HG02943 (cell line): ENCODE data around the gene CD302.
"Not testable (repeated sequence)": the region's sequence is repeated elsewhere in the genome, so short reads cannot be mapped to it uniquely, and the experiment has no call there.

Experiments
- ATAC-seq: cut with Tn5 transposase; IDR thresholded peaks from one replicate; pipeline ENCODE4 v1.9.1; 2021; ENCODE audit warnings: mild to moderate bottlenecking, low read depth, moderate library complexity; ENCODE audit not compliant: unreplicated experiment

The CD302 gene

GRCh38 chr2:159795841-159796690 lies 1.9 kb downstream of the CD302 start:
- no peak for ATAC-seq

- no peak for ATAC-seq
Measured at GRCh38 chr2:159793326-159793725, 4.7 kb downstream of the CD302 start.

GRCh38 chr2:159792599-159792998 lies 5.4 kb downstream of the CD302 start:
- ATAC-seq, result no peak

- ATAC-seq, result no peak
Measured at GRCh38 chr2:159792036-159792435, 6.0 kb downstream of the CD302 start.

GRCh38 chr2:159790323-159790722 lies 7.7 kb downstream of the CD302 start:
- ATAC-seq, result no peak

GRCh38 chr2:159788253-159788652 lies 9.8 kb downstream of the CD302 start:
- ATAC-seq, result no peak

- ATAC-seq, result not testable (repeated sequence)
Measured at GRCh38 chr2:159787647-159788046, 10.4 kb downstream of the CD302 start.

GRCh38 chr2:159786938-159787337 lies 11.1 kb downstream of the CD302 start:
- ATAC-seq, result no peak

GRCh38 chr2:159785195-159785594 lies 12.8 kb downstream of the CD302 start:
- no peak for ATAC-seq

GRCh38 chr2:159784744-159785143 lies 13.3 kb downstream of the CD302 start:
- ATAC-seq, result not testable (repeated sequence)

- ATAC-seq, result no peak
Measured at GRCh38 chr2:159783556-159783955, 14.5 kb downstream of the CD302 start.

- no peak for ATAC-seq
Measured at GRCh38 chr2:159776321-159776720, 21.7 kb downstream of the CD302 start.

GRCh38 chr2:159775021-159775420 lies 23.0 kb downstream of the CD302 start:
- no peak for ATAC-seq

- no peak for ATAC-seq
Measured at GRCh38 chr2:159774370-159774990, 23.5 kb downstream of the CD302 start.

- no peak for ATAC-seq
Measured at GRCh38 chr2:159773886-159774285, 24.1 kb downstream of the CD302 start.

GRCh38 chr2:159773426-159773825 lies 24.6 kb downstream of the CD302 start:
- ATAC-seq, result no peak

- no peak for ATAC-seq
Measured at GRCh38 chr2:159769147-159769546, 28.9 kb downstream of the CD302 start.

GRCh38 chr2:159762075-159762474 lies 35.9 kb downstream of the CD302 start:
- no peak for ATAC-seq

GRCh38 chr2:159760326-159760725 lies 37.7 kb downstream of the CD302 start:
- ATAC-seq, result no peak

GRCh38 chr2:159759577-159759976 lies 38.4 kb downstream of the CD302 start:
- ATAC-seq, result no peak

- ATAC-seq, result no peak
Measured at GRCh38 chr2:159758686-159759085, 39.3 kb downstream of the CD302 start.

GRCh38 chr2:159758239-159758638 lies 39.8 kb downstream of the CD302 start:
- ATAC-seq, result no peak
